ENCODE results near the gene ABCG2. TPM values are rescaled to one million over a fixed set of nuclear protein-coding genes. Genes with fewer than 3 reads are reported as not detected.
A peak's percentile ranks its signal among the peaks of the same experiment; 100 is the strongest.

ABCG2 gene
- polyA plus RNA-seq, 1 experiment: 0.45 TPM

DNA sequence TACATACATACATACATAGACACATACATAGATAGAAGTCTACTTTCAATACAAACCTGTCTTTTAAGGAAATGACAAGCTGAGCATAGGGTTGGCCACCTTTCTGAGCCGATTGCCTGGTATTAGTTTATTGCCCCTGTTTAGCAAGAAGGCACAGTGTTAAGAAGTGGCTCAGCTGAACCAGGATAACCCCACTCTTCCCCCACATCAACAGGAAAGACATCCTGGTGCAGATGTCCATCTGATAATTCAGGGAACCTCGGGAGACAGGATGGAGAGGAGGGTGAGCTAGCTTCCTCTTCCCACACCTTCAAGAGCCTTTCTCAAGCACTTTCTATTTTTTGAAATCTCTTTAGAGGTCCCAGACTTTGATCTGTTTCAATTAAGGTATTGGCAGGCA lies 98.7 kb downstream of the ABCG2 start:
- Histone ChIP-seq H3K36me3 (ENCODE audit: control insufficient read depth, insufficient read depth, low read length) (peaks cover 7% of the 10 kb centered on the region), H3K27me3 (ENCODE audit: control insufficient read depth, insufficient read depth, low read length) (no peaks in the 10 kb centered on the region), H3K4me3 (ENCODE audit: low read depth, low read length) (no peak overlapping the region)
- no peak for DNase-seq (ENCODE audit: low read depth)
- CTCF ChIA-PET: interaction anchor here (1.1 to 1.6 kb wide), 2 partner anchors 152 to 211 kb away, joined by 3 to 5 read pairs; no protein-coding TSS in a partner anchor
- POLR2A ChIA-PET: no interaction called here
- no peak for TF ChIP-seq CTCF (IDR thresholded peaks at IDR 0.05; ENCODE audit: insufficient read depth, low read depth, low read length)

DNA sequence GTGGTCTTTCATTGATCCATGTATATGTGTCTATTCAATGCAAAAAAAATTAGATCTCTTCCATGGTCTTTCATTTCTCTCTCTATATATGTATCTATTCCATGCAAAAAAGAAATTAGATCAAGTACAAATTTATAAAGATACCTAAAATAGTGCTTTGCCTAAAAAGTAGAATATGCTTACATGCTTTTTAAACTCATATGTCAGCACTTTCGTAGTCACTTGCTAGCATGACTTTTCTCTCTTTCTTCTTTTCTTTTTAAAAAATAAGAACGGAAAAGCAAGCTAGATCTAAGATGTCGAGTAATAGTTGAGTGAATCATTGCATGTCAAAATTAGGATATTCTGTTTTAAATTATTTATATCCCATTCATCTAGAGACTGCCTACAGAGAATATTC lies 100.1 kb downstream of the ABCG2 start:
- no peak for DNase-seq (ENCODE audit: low read depth)
- Histone ChIP-seq H3K27me3 (ENCODE audit: control insufficient read depth, insufficient read depth, low read length) (no peaks in the 10 kb centered on the region), H3K4me3 (ENCODE audit: low read depth, low read length) (no peak overlapping the region), H3K36me3 (ENCODE audit: control insufficient read depth, insufficient read depth, low read length) (peaks cover 7% of the 10 kb centered on the region)
- POLR2A ChIA-PET: no interaction called here
- TF ChIP-seq CTCF (IDR thresholded peaks at IDR 0.05; ENCODE audit: insufficient read depth, low read depth, low read length): no peak
- CTCF ChIA-PET: interaction anchor here (1.1 to 1.6 kb wide), 3 partner anchors 25 to 209 kb away, joined by 3 to 6 read pairs (median 5); no protein-coding TSS in a partner anchor

GRCh38 chr4:88054901-88055300 lies 103.5 kb downstream of the ABCG2 start:
- no peaks in the 10 kb centered on the region for H3K27me3 ChIP-seq (ENCODE audit: control insufficient read depth, insufficient read depth, low read length)
- peaks cover 10% of the 10 kb centered on the region for H3K36me3 ChIP-seq (ENCODE audit: control insufficient read depth, insufficient read depth, low read length)
- POLR2A ChIA-PET: no interaction called here
- peak; percentile 53 for TF ChIP-seq CTCF (IDR thresholded peaks at IDR 0.05; ENCODE audit: insufficient read depth, low read depth, low read length)
- no peak for DNase-seq (ENCODE audit: low read depth)
- CTCF ChIA-PET: interaction anchor here (0.6 to 1.9 kb wide), 7 partner anchors 9 to 160 kb away, joined by 3 to 13 read pairs (median 4); no protein-coding TSS in a partner anchor
- H3K4me3 ChIP-seq (ENCODE audit: low read depth, low read length): no peak overlapping the region

- H3K27me3 ChIP-seq (ENCODE audit: control insufficient read depth, insufficient read depth, low read length): no peaks in the 10 kb centered on the region
- no peak overlapping the region for H3K4me3 ChIP-seq (ENCODE audit: low read depth, low read length)
- peaks cover 9% of the 10 kb centered on the region for H3K36me3 ChIP-seq (ENCODE audit: control insufficient read depth, insufficient read depth, low read length)
- DNase-seq (ENCODE audit: low read depth): peak; percentile 26
- POLR2A ChIA-PET: interaction anchor here (0.6 kb wide), 1 partner anchor 26 kb away, joined by 4 read pairs; no protein-coding TSS in a partner anchor
- CTCF ChIA-PET: interaction anchor here (0.7 to 1.9 kb wide), 5 partner anchors 148 to 391 kb away, joined by 3 to 13 read pairs (median 4); no protein-coding TSS in a partner anchor
- TF ChIP-seq CTCF (IDR thresholded peaks at IDR 0.05; ENCODE audit: insufficient read depth, low read depth, low read length): no peak
Measured at GRCh38 chr4:88054229-88054628, 104.2 kb downstream of the ABCG2 start.

DNA sequence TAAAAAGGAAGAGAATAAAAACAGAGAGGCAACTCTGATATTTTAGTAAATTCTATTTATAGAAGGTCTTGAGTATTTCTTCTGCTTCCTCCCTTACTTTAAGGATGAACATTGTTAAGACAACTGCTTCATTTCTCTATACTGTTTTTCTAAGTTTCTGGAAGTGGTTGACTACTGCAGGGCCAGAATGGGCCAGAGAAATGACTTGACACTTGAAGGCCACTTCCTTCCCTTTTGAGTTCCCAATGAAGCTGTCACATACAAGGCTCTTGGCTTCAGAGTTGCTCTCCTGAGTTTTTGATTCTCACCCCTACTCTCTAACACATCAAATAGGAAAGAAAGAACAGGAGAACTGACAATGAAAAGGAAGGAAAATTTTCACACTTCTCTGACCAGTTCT lies 113.4 kb downstream of the ABCG2 start:
- ChIA-PET POLR2A (no interaction called here), CTCF (no interaction called here)
- no peak for TF ChIP-seq CTCF (IDR thresholded peaks at IDR 0.05; ENCODE audit: insufficient read depth, low read depth, low read length)

More for the DNA sequence above, 113.4 kb downstream of the ABCG2 start:
- H3K27me3 ChIP-seq (ENCODE audit: control insufficient read depth, insufficient read depth, low read length): no peaks in the 10 kb centered on the region
- H3K4me3 ChIP-seq (ENCODE audit: low read depth, low read length): no peak overlapping the region
- DNase-seq (ENCODE audit: low read depth): no peak
- peaks cover 16% of the 10 kb centered on the region for H3K36me3 ChIP-seq (ENCODE audit: control insufficient read depth, insufficient read depth, low read length)

Measured in BJ (cell line).